H1 (cell line): ENCODE results near the gene P4HB. TPM values are rescaled to one million over a fixed set of nuclear protein-coding genes. Genes with fewer than 3 reads are reported as not detected.

Experiments used
- CTCF ChIA-PET: fragments of 300-600 bp; sonication (Branson Sonifier 250); formaldehyde crosslinking; loops from one replicate; lab custom pipeline; 2021; ENCODE audit not compliant: partially characterized antibody; lab: Charles Lee
- POLR2A ChIA-PET: fragments of 300-600 bp; sonication (Branson Sonifier 250); formaldehyde crosslinking; loops from one replicate; lab custom pipeline; 2021; ENCODE audit warnings: inconsistent platforms; ENCODE audit not compliant: partially characterized antibody; lab: Charles Lee
- DNase-seq, 2 experiments: peaks; one replicate each; pipeline versions ENCODE4 v3.0.0 to v3.0.0-alpha.2; 2010 to 2022; ENCODE audit warnings: low spot score in 2 of 2, low read depth in 1 of 2, mixed read lengths in 1 of 2
- FAIRE-seq: peaks from 2 replicates; lab custom pipeline; 2011; peaks lifted over from hg19 to GRCh38; lab: Jason Lieb, UNC
- H2AFZ ChIP-seq: 2 replicates; pipeline ENCODE4 v1.8.1; 2012; ENCODE audit warnings: low read length, inconsistent platforms
- H2AK5ac ChIP-seq: 2 replicates; pipeline ENCODE4 v1.6.1; 2013; ENCODE audit warnings: low read depth, low read length
- H2BK120ac ChIP-seq: replicated peaks from 2 replicates; pipeline ENCODE3; 2013; ENCODE audit warnings: low read depth, low read length, inconsistent platforms
- H2BK12ac ChIP-seq: 2 replicates; pipeline ENCODE4 v1.6.1; 2013; ENCODE audit warnings: low read depth, low read length
- H2BK15ac ChIP-seq: 2 replicates; pipeline ENCODE4 v1.6.1; 2013; ENCODE audit warnings: low read length
- H2BK20ac ChIP-seq: 2 replicates; pipeline ENCODE4 v1.6.1; 2013; ENCODE audit warnings: low read length
- H2BK5ac ChIP-seq: 2 replicates; pipeline ENCODE4 v1.6.1; 2013; ENCODE audit warnings: low read depth, low read length
- H3K14ac ChIP-seq: 2 replicates; pipeline ENCODE4 v1.6.1; 2013; ENCODE audit warnings: inconsistent platforms; ENCODE audit not compliant: insufficient read length
- H3K18ac ChIP-seq: 2 replicates; pipeline ENCODE4 v1.6.1; 2013; ENCODE audit warnings: low read length; ENCODE audit errors: extremely low read depth
- H3K23ac ChIP-seq: 2 replicates; pipeline ENCODE4 v1.6.1; 2013; ENCODE audit warnings: inconsistent platforms; ENCODE audit not compliant: insufficient read length
- H3K23me2 ChIP-seq: 2 replicates; pipeline ENCODE4 v1.6.1; 2013; ENCODE audit warnings: low read depth, low read length
- H3K27ac ChIP-seq: 2 replicates; pipeline ENCODE4 v1.6.1; 2011; ENCODE audit warnings: low read depth, low read length, inconsistent platforms
- H3K27me3 ChIP-seq, 4 experiments: replicated peaks in 1 of 4; 1 replicate in 1 of 4; 2 replicates in 3 of 4; pipeline versions ENCODE4 v1.6.1 to v1.8.1; 2011 to 2013; ENCODE audit warnings: low read length in 3 of 4, mild to moderate bottlenecking in 3 of 4, inconsistent platforms in 2 of 4, mixed read lengths in 2 of 4, moderate library complexity in 1 of 4; ENCODE audit not compliant: control insufficient read depth in 3 of 4, insufficient read depth in 3 of 4; ENCODE audit errors: extremely low read depth in 1 of 4
- H3K36me3 ChIP-seq, 4 experiments: 2 replicates each; pipeline versions ENCODE4 v1.6.1 to v1.8.1; 2011 to 2013; ENCODE audit warnings: mild to moderate bottlenecking in 4 of 4, low read length in 3 of 4, moderate library complexity in 2 of 4, control low read depth in 1 of 4, inconsistent platforms in 1 of 4; ENCODE audit not compliant: insufficient read depth in 4 of 4, control insufficient read depth in 2 of 4
- H3K4ac ChIP-seq: replicated peaks from 2 replicates; pipeline ENCODE3; 2013; ENCODE audit warnings: low read length, low read depth, mixed read lengths, inconsistent platforms; ENCODE audit not compliant: insufficient read length
- H3K4me1 ChIP-seq, 4 experiments: replicated peaks in 1 of 4; 1 replicate in 1 of 4; 2 replicates in 3 of 4; pipeline versions ENCODE4 v1.6.1 to v1.8.1; 2011 to 2013; ENCODE audit warnings: low read length in 3 of 4, inconsistent platforms in 2 of 4, mixed read lengths in 1 of 4; ENCODE audit not compliant: insufficient read depth in 4 of 4, control insufficient read depth in 3 of 4
- H3K4me2 ChIP-seq, 2 experiments: 2 replicates each; pipeline versions ENCODE4 v1.6.1 to v1.8.1; 2011 to 2013; ENCODE audit warnings: low read depth in 2 of 2, low read length in 2 of 2, control low read depth in 1 of 2, inconsistent platforms in 1 of 2, mild to moderate bottlenecking in 1 of 2; ENCODE audit not compliant: insufficient read depth in 1 of 2
- H3K4me3 ChIP-seq, 4 experiments: fragments of 200-600, 300-600 bp in 1 of 4; sonication (generic), shearing (Covaris generic), sonication (Bioruptor Twin) in 1 of 4; 2 replicates each; pipeline versions ENCODE4 v1.5.1 to v1.8.1; 2011 to 2016; ENCODE audit warnings: low read length in 4 of 4, low read depth in 3 of 4, control low read depth in 2 of 4, inconsistent platforms in 2 of 4, mild to moderate bottlenecking in 2 of 4, mixed read lengths in 1 of 4, moderate library complexity in 1 of 4; ENCODE audit not compliant: insufficient read depth in 2 of 4; ENCODE audit errors: extremely low read depth in 1 of 4
- H3K56ac ChIP-seq: replicated peaks from 2 replicates; pipeline ENCODE3; 2013; ENCODE audit warnings: low read depth, mild to moderate bottlenecking, mixed read lengths, low read length, inconsistent platforms; ENCODE audit not compliant: insufficient read length
- H3K79me1 ChIP-seq: 2 replicates; pipeline ENCODE4 v1.6.1; 2013; ENCODE audit warnings: low read depth, low read length, control low read depth
- H3K79me2 ChIP-seq, 2 experiments: 2 replicates each; pipeline versions ENCODE4 v1.6.1 to v1.8.1; 2012 to 2013; ENCODE audit warnings: low read length in 2 of 2, mild to moderate bottlenecking in 2 of 2, inconsistent platforms in 1 of 2; ENCODE audit not compliant: insufficient read depth in 2 of 2, control insufficient read depth in 1 of 2
- H3K9ac ChIP-seq, 4 experiments: replicated peaks in 1 of 4; 1 replicate in 1 of 4; 2 replicates in 3 of 4; pipeline versions ENCODE4 v1.6.1 to v1.8.1; 2011 to 2013; ENCODE audit warnings: low read depth in 3 of 4, low read length in 3 of 4, control low read depth in 2 of 4, mild to moderate bottlenecking in 2 of 4, moderate library complexity in 2 of 4, inconsistent platforms in 1 of 4; ENCODE audit errors: extremely low read depth in 1 of 4
- H3K9me3 ChIP-seq, 2 experiments: 2 replicates each; pipeline versions ENCODE4 v1.6.1 to v1.8.1; 2012 to 2013; ENCODE audit warnings: mild to moderate bottlenecking in 2 of 2, moderate library complexity in 2 of 2, control low read depth in 1 of 2, inconsistent platforms in 1 of 2, low read depth in 1 of 2, low read length in 1 of 2, mixed read lengths in 1 of 2; ENCODE audit not compliant: insufficient read depth in 2 of 2
- H4K20me1 ChIP-seq, 2 experiments: replicated peaks in 1 of 2; 2 replicates each; pipeline versions ENCODE3 to v1.8.1; 2011 to 2013; ENCODE audit warnings: inconsistent platforms in 2 of 2, low read length in 2 of 2, mild to moderate bottlenecking in 1 of 2; ENCODE audit not compliant: insufficient read depth in 2 of 2, control insufficient read depth in 1 of 2
- H4K5ac ChIP-seq: 2 replicates; pipeline ENCODE4 v1.6.1; 2013; ENCODE audit warnings: low read length, low read depth, mixed read lengths, inconsistent platforms; ENCODE audit not compliant: insufficient read length
- H4K8ac ChIP-seq: 2 replicates; pipeline ENCODE4 v1.8.0; 2013; ENCODE audit warnings: mild to moderate bottlenecking, moderate library complexity, low read length, inconsistent platforms; ENCODE audit not compliant: insufficient read depth; ENCODE audit errors: extremely low read depth
- H4K91ac ChIP-seq: replicated peaks from 2 replicates; pipeline ENCODE3; 2013; ENCODE audit warnings: low read length, mixed read lengths, inconsistent platforms; ENCODE audit not compliant: insufficient read length
- GABPA ChIP-seq: IDR thresholded peaks from 2 replicates; pipeline ENCODE4 v1.6.1; 2011; ENCODE audit warnings: mild to moderate bottlenecking, low read length, moderate library complexity, borderline replicate concordance; ENCODE audit not compliant: insufficient read depth
- GTF2F1 ChIP-seq: IDR thresholded peaks from 2 replicates; pipeline ENCODE4 v1.6.1; 2012; ENCODE audit warnings: low read depth, low read length, improper control_type of control experiment, borderline replicate concordance
- HDAC2 ChIP-seq, 2 experiments: fragments of 300-600 bp in 1 of 2; sonication (generic) in 1 of 2; IDR thresholded peaks; 2 replicates each; pipeline ENCODE4 v1.6.1; 2011 to 2012; ENCODE audit warnings: low read depth in 2 of 2, low read length in 2 of 2, mild to moderate bottlenecking in 2 of 2, moderate library complexity in 2 of 2, borderline replicate concordance in 1 of 2, inconsistent platforms in 1 of 2
- MAFK ChIP-seq: IDR thresholded peaks from 2 replicates; pipeline ENCODE4 v1.6.1; 2012; ENCODE audit warnings: low read depth, mild to moderate bottlenecking, improper control_type of control experiment, low read length
- RNF2 ChIP-seq: fragments of 200-900, 300-1000 bp; sonication (generic); IDR thresholded peaks from 2 replicates; pipeline ENCODE4 v1.7.1; 2016; ENCODE audit warnings: borderline replicate concordance, low read depth, mild to moderate bottlenecking, antibody characterized with exemption, low read length; ENCODE audit not compliant: poor library complexity, severe bottlenecking; ENCODE audit errors: missing control alignments
- SAP30 ChIP-seq: fragments of 300-600 bp; sonication (generic); IDR thresholded peaks from 2 replicates; pipeline ENCODE4 v1.7.1; 2012; ENCODE audit warnings: low read length, moderate library complexity, mild to moderate bottlenecking, inconsistent platforms; ENCODE audit not compliant: insufficient read depth, insufficient replicate concordance
- SP1 ChIP-seq: IDR thresholded peaks from 2 replicates; pipeline ENCODE4 v1.6.1; 2011; ENCODE audit warnings: low read depth, low read length
- TEAD4 ChIP-seq: IDR thresholded peaks from 2 replicates; pipeline ENCODE4 v1.6.1; 2012; ENCODE audit warnings: low read depth, low read length, inconsistent platforms, mixed read lengths
- ZNF274 ChIP-seq: IDR thresholded peaks from 2 replicates; pipeline ENCODE4 v1.7.0; 2012; ENCODE audit warnings: low read length, borderline replicate concordance; ENCODE audit errors: extremely low read depth
- WGBS, 2 experiments: shearing (Covaris generic) in 1 of 2; methylation state at CpG; one replicate each; pipeline versions ENCODE4 v1.1.6 to v1.1.7; 2013 to 2015; ENCODE audit warnings: low lambda C conversion rate in 2 of 2, mixed read lengths in 2 of 2, inconsistent platforms in 1 of 2, low coverage in 1 of 2, missing lambda C conversion rate in 1 of 2; ENCODE audit not compliant: insufficient replicate concordance in 2 of 2, insufficient coverage in 1 of 2, insufficient read length in 1 of 2; ENCODE audit errors: extremely low coverage in 1 of 2, missing lambda C conversion rate in 1 of 2; 5-methylcytosine and 5-hydroxymethylcytosine counted together
- polyA plus RNA-seq, 7 experiments: library from polyadenylated mRNA; depleted of rRNA in 3 of 7; stranded (reverse) in 5 of 7; unstranded in 2 of 7; fragments of >200 nt in 5 of 7; fragments of 200-250 nt in 2 of 7; gene quantifications; 1 replicate in 5 of 7; 2 replicates in 1 of 7; 4 replicates in 1 of 7; pipeline versions ENCODE4 v1.2.1 to v1.2.3, GENCODE V29; 2011 to 2013; ENCODE audit warnings: missing spikeins in 2 of 7, mixed read lengths in 2 of 7
- total RNA-seq: library from RNA; stranded (reverse); fragmentation: NEBNext Ultra II Directional; extraction: Animal tissue kit (Norgen Biotek cat#: 25700); gene quantifications from 2 replicates; pipeline ENCODE4 v1.2.1, GENCODE V29; 2021
- TF ChIP-seq, protein P1 (sequence below): IDR thresholded peaks from 2 replicates; pipeline ENCODE4 v1.6.1; 2012; ENCODE audit warnings: low read length, inconsistent platforms

The P4HB gene
- total and polyA plus RNA-seq, 2 of the 8 experiments (the other 6 are each of a cell fraction or from before 2014, with no cell fraction given), result 41.4 to 379 TPM

DNA sequence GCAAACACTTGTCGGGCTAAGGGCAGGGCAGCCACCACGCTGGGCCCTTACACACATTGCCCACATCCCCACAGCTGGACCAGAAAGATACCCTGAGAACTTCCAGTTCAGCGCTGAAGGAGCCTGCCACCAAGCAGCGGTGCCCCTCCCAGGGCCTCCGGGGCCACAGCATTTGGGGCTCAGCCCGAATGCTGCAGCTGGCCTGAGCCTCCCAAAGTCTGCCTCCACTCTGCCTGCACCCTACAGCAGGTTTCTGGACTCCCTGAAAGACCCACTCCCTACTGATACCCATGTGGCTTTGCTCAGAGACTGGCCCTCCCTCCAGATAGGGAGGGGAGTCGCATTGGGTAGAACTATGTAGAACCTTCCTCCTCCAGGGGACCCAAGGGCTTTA lies 28.8 kb downstream of the P4HB start:
- Histone ChIP-seq H3K27me3 (0 out of 7 replicates have a peak, but pooled peaks cover 0 to 2% (median 0%) of the 10 kb centered on the region in 4 experiments), H3K79me2 (peaks cover 0 to 15% of the 10 kb centered on the region in 2 experiments; a peak in 1 of 4 replicates), H3K9ac (no peak overlapping the region), H3K23me2 (peaks cover 8% of the 10 kb centered on the region), H3K4me1 (peaks cover 0 to 15% (median 8%) of the 10 kb centered on the region in 4 experiments; a peak in 4 of 7 replicates), H2BK15ac (no peak overlapping the region), H3K14ac (no peak overlapping the region), H4K8ac (peak overlapping the region; percentile 59; the same call in 1 of the 2 replicates), H3K18ac (no peak overlapping the region), H3K36me3 (no peaks in the 10 kb centered on the region; a peak in 1 of 8 replicates), H2BK120ac (no peak overlapping the region), H3K56ac (no peak overlapping the region), H2AFZ (no peak overlapping the region), H4K5ac (no peak overlapping the region), H3K9me3 (no peaks in the 10 kb centered on the region), H3K79me1 (peaks cover 13% of the 10 kb centered on the region), H3K23ac (no peak overlapping the region), H2BK5ac (no peak overlapping the region), H3K27ac (no peak overlapping the region), H3K4me2 (peak overlapping the region in 1 of 2 experiments; percentile 95; a peak in 3 of 4 replicates), H2AK5ac (0 out of 2 replicates have a peak overlapping the region, but pooled peaks have one; percentile 24), H4K20me1 (peaks cover 0 to 16% of the 10 kb centered on the region in 2 experiments), H3K4ac (no peak overlapping the region), H4K91ac (no peak overlapping the region), H2BK20ac (no peak overlapping the region), H3K4me3 (0 out of 8 replicates have a peak overlapping the region, but pooled peaks of 1 of the 4 experiments have one; percentile 97), H2BK12ac (no peak overlapping the region)
- no peak for DNase-seq
- POLR2A ChIA-PET, result interaction anchor here (5.0 kb wide), 1 partner anchor 12 kb away, joined by 37 read pairs; no protein-coding TSS in a partner anchor
- FAIRE-seq, result no peak
- WGBS, 2 experiments, result 98% methylated on average over 7 of the region's 7 CpGs; no CpG with 5 or more reads in 1 of the 2 experiments
- CTCF ChIA-PET, result interaction anchor here (1.4 to 2.5 kb wide), 2 partner anchors 9 to 24 kb away, joined by 5 to 9 read pairs; no protein-coding TSS in a partner anchor
- TF ChIP-seq, protein P1, sequence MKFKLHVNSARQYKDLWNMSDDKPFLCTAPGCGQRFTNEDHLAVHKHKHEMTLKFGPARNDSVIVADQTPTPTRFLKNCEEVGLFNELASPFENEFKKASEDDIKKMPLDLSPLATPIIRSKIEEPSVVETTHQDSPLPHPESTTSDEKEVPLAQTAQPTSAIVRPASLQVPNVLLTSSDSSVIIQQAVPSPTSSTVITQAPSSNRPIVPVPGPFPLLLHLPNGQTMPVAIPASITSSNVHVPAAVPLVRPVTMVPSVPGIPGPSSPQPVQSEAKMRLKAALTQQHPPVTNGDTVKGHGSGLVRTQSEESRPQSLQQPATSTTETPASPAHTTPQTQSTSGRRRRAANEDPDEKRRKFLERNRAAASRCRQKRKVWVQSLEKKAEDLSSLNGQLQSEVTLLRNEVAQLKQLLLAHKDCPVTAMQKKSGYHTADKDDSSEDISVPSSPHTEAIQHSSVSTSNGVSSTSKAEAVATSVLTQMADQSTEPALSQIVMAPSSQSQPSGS, result no peak
- TF ChIP-seq GABPA, result no peak
- no peak for TF ChIP-seq ZNF274
- no peak for TF ChIP-seq TEAD4
- TF ChIP-seq SP1, result no peak
- TF ChIP-seq GTF2F1, result no peak
- no peak for TF ChIP-seq RNF2
- no peak for TF ChIP-seq SAP30
- no peak for TF ChIP-seq MAFK
- TF ChIP-seq HDAC2 (IDR thresholded peaks at IDR 0.05; ENCODE audit: borderline replicate concordance in 1 of 2, low read depth in 2 of 2, low read length in 2 of 2), result no peak
